ENCODE data around the gene PPIH. TPM values are rescaled to one million over a fixed set of nuclear protein-coding genes. Genes with fewer than 3 reads are reported as not detected.
A peak's percentile ranks its signal among the peaks of the same experiment; 100 is the strongest.

PPIH gene
- total and polyA plus RNA-seq, 2 of the 13 experiments (the other 11 are each of a cell fraction or from before 2014, with no cell fraction given): 29.9 to 72.6 TPM

DNA sequence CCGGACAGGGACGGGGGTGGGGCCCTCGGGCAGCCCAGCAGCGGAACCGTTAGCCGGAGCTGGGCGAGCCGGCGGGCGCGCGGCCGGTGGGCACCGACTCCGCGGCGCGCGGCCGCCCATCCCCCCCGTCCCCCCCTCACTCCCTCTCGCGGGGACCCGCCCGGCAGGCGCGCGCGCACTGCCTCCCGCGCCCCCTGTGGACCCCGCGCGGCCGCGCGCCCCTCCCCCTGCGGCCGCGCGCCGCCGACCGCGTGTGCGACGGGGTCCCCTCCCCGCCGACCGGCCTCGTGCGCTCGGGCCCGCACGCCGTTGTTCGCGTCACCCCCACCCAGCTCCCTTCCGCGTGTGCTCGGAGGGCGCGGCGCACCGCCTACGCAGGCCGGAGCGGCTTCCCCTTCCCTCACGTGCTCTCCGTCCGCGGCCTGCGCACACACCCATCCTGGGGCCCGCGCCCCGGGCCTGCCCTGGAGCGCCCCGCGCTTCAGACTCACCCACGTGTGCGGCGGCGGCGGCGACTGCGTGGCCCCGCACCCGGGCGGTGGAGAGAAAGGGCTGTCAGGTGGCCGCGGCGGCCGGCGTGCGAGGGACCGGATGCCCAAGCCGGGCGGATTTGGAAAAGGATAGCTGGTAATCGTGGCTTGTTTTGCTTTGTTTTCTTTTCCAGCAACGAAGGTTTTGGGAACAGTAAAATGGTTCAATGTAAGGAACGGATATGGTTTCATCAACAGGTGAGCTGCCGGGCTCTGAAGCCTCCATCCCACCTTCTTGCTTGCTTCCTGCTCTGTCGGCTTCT lies 24.7 kb downstream of the PPIH start (continued):
- TF ChIP-seq ZBTB2 (CRISPR knock-in tag; IDR thresholded peaks at IDR 0.05; ENCODE audit: low read depth) (0 out of 2 replicates have a peak, but pooled peaks have one; percentile 13), CBX1 (IDR thresholded peaks at IDR 0.05; ENCODE audit: low read depth) (peak; percentile 34), ZNF251 (CRISPR knock-in tag; IDR thresholded peaks at IDR 0.05) (no peak), AFF4 (CRISPR knock-in tag; IDR thresholded peaks at IDR 0.05) (no peak), MEIS2 (CRISPR knock-in tag; IDR thresholded peaks at IDR 0.05) (peak; percentile 79; the same call in 1 of the 2 replicates), ZMYM3 (CRISPR knock-in tag; IDR thresholded peaks at IDR 0.05) (no peak), ZNF382 (CRISPR knock-in tag; IDR thresholded peaks at IDR 0.05; ENCODE audit: borderline replicate concordance) (no peak), BHLHE40 (IDR thresholded peaks at IDR 0.05; ENCODE audit: low read length) (peak; percentile 89), ZNF101 (CRISPR knock-in tag; IDR thresholded peaks at IDR 0.05; ENCODE audit: borderline replicate concordance, low read depth) (no peak), ZNF160 (CRISPR knock-in tag; IDR thresholded peaks at IDR 0.05) (0 out of 2 replicates have a peak, but pooled peaks have one; percentile 28), MZF1 (CRISPR knock-in tag; IDR thresholded peaks at IDR 0.05; ENCODE audit: borderline replicate concordance) (no peak), ZNF766 (CRISPR knock-in tag; IDR thresholded peaks at IDR 0.05; ENCODE audit: borderline replicate concordance) (peak; percentile 77; the same call in 1 of the 2 replicates), GFI1 (CRISPR knock-in tag; IDR thresholded peaks at IDR 0.05; ENCODE audit: borderline replicate concordance) (0 out of 2 replicates have a peak, but pooled peaks have one; percentile 10), POLR2A (IDR thresholded peaks at IDR 0.05; ENCODE audit: insufficient read depth in 1 of 2, low read depth in 2 of 2, low read length in 2 of 2) (peak; percentile 37 to 69; a peak in 3 of 4 replicates), ZBTB1 (CRISPR knock-in tag; IDR thresholded peaks at IDR 0.05; ENCODE audit: borderline replicate concordance) (no peak)
- TF ChIP-seq, protein P1, sequence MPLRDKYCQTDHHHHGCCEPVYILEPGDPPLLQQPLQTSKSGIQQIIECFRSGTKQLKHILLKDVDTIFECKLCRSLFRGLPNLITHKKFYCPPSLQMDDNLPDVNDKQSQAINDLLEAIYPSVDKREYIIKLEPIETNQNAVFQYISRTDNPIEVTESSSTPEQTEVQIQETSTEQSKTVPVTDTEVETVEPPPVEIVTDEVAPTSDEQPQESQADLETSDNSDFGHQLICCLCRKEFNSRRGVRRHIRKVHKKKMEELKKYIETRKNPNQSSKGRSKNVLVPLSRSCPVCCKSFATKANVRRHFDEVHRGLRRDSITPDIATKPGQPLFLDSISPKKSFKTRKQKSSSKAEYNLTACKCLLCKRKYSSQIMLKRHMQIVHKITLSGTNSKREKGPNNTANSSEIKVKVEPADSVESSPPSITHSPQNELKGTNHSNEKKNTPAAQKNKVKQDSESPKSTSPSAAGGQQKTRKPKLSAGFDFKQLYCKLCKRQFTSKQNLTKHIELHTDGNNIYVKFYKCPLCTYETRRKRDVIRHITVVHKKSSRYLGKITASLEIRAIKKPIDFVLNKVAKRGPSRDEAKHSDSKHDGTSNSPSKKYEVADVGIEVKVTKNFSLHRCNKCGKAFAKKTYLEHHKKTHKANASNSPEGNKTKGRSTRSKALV (CRISPR knock-in tag; IDR thresholded peaks at IDR 0.05): peak; percentile 62; the same call in 1 of the 2 replicates
- TF ChIP-seq, protein P2, sequence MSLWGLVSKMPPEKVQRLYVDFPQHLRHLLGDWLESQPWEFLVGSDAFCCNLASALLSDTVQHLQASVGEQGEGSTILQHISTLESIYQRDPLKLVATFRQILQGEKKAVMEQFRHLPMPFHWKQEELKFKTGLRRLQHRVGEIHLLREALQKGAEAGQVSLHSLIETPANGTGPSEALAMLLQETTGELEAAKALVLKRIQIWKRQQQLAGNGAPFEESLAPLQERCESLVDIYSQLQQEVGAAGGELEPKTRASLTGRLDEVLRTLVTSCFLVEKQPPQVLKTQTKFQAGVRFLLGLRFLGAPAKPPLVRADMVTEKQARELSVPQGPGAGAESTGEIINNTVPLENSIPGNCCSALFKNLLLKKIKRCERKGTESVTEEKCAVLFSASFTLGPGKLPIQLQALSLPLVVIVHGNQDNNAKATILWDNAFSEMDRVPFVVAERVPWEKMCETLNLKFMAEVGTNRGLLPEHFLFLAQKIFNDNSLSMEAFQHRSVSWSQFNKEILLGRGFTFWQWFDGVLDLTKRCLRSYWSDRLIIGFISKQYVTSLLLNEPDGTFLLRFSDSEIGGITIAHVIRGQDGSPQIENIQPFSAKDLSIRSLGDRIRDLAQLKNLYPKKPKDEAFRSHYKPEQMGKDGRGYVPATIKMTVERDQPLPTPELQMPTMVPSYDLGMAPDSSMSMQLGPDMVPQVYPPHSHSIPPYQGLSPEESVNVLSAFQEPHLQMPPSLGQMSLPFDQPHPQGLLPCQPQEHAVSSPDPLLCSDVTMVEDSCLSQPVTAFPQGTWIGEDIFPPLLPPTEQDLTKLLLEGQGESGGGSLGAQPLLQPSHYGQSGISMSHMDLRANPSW (CRISPR knock-in tag; IDR thresholded peaks at IDR 0.05; ENCODE audit: borderline replicate concordance): no peak
- TF ChIP-seq, protein P3, sequence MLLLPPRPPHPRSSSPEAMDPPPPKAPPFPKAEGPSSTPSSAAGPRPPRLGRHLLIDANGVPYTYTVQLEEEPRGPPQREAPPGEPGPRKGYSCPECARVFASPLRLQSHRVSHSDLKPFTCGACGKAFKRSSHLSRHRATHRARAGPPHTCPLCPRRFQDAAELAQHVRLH (CRISPR knock-in tag; IDR thresholded peaks at IDR 0.05; ENCODE audit: borderline replicate concordance, low read depth): 0 out of 2 replicates have a peak, but pooled peaks have one; percentile 27
